A549 (cell line): Measurements from ENCODE around the gene ACVR2B. TPM values are rescaled to one million over a fixed set of nuclear protein-coding genes. Genes with fewer than 3 reads are reported as not detected.

Experiments
- ATAC-seq, 2 experiments: fragments of 200-7000 bp in 1 of 2; fragments of >200 bp in 1 of 2; cut with Nextera tagmentation in 1 of 2; cut with Tn5 transposase in 1 of 2; 3 replicates each; pipeline versions ENCODE4 v1.8.0 to v1.9.1; 2018 to 2020; ENCODE audit warnings: mild to moderate bottlenecking in 1 of 2, moderate library complexity in 1 of 2
- CTCF ChIA-PET: fragments of 300-600 bp; sonication (Branson Sonifier 250); formaldehyde crosslinking; extraction: SDS; loops from one replicate; lab custom pipeline; 2021; ENCODE audit warnings: antibody characterized with exemption, inconsistent platforms; lab: Yijun Ruan, JAX
- POLR2A ChIA-PET: fragments of 350-600 bp; formaldehyde crosslinking; extraction: SDS; loops from one replicate; lab custom pipeline; 2021; ENCODE audit warnings: antibody characterized with exemption, inconsistent platforms; lab: Yijun Ruan, JAX
- DNase-seq, 2 experiments: peaks; one replicate each; pipeline versions ENCODE4 v3.0.0 to v3.0.0-alpha.2; 2011 to 2016; ENCODE audit warnings: low read depth in 1 of 2, low spot score in 1 of 2
- FAIRE-seq: peaks from 2 replicates; lab custom pipeline; 2011; peaks lifted over from hg19 to GRCh38; lab: Jason Lieb, UNC
- H3K27ac ChIP-seq, 2 experiments: fragments of >200 bp; sonication (Bioruptor Twin); formaldehyde crosslinking; 3 replicates each; pipeline ENCODE4 v1.5.1; 2016 to 2017
- H3K4me1 ChIP-seq: fragments of >200 bp; sonication (Bioruptor Twin); formaldehyde crosslinking; 3 replicates; pipeline ENCODE4 v1.6.1; 2016
- H3K4me2 ChIP-seq: fragments of >200 bp; sonication (Bioruptor Twin); formaldehyde crosslinking; 3 replicates; pipeline ENCODE4 v1.6.1; 2016
- H3K4me3 ChIP-seq: fragments of >200 bp; sonication (Bioruptor Twin); formaldehyde crosslinking; 3 replicates; pipeline ENCODE4 v1.5.1; 2016
- H3K9me3 ChIP-seq: fragments of >200 bp; sonication (Bioruptor Twin); formaldehyde crosslinking; 3 replicates; pipeline ENCODE4 v1.6.1; 2016
- ATOH8 ChIP-seq: fragments of 250-450 bp; sonication (Bioruptor Pico); IDR thresholded peaks from 2 replicates; pipeline ENCODE4 v1.5.0; 2020; ENCODE audit warnings: low read depth, mild to moderate bottlenecking, moderate library complexity
- CBX8 ChIP-seq: fragments of 200-600 bp; sonication (generic); IDR thresholded peaks from 2 replicates; pipeline ENCODE4 v1.6.1; 2016
- CEBPB ChIP-seq, 2 experiments: fragments of >200 bp in 1 of 2; sonication (Bioruptor Twin) in 1 of 2; formaldehyde crosslinking in 1 of 2; IDR thresholded peaks; 2 replicates each; pipeline ENCODE4 v1.6.1; 2012 to 2016
- EHMT2 ChIP-seq: fragments of 200-600 bp; sonication (generic); IDR thresholded peaks from 2 replicates; pipeline ENCODE4 v1.6.1; 2016; ENCODE audit warnings: antibody characterized with exemption, low read depth, mild to moderate bottlenecking, moderate library complexity
- FOSL2 ChIP-seq, 2 experiments: fragments of 450-650 bp in 1 of 2; fragments of >200 bp in 1 of 2; sonication (Bioruptor Twin) in 1 of 2; formaldehyde crosslinking; IDR thresholded peaks; 2 replicates each; pipeline versions ENCODE4 v1.5.0 to v1.6.1; 2016 to 2020; ENCODE audit warnings: mild to moderate bottlenecking in 1 of 2, moderate library complexity in 1 of 2
- HDAC2 ChIP-seq: fragments of 200-600 bp; sonication (generic); IDR thresholded peaks from 2 replicates; pipeline ENCODE4 v1.6.1; 2016
- HEYL ChIP-seq: fragments of 250-450 bp; sonication (Bioruptor Pico); IDR thresholded peaks from 2 replicates; pipeline ENCODE4 v1.8.0; 2021; ENCODE audit warnings: mild to moderate bottlenecking, moderate library complexity
- HOXA7 ChIP-seq: fragments of 250-450 bp; sonication (Bioruptor Pico); IDR thresholded peaks from 2 replicates; pipeline ENCODE4 v1.5.0; 2020; ENCODE audit warnings: mild to moderate bottlenecking, moderate library complexity
- KDM5A ChIP-seq: fragments of 200-600 bp; sonication (generic); IDR thresholded peaks from 2 replicates; pipeline ENCODE4 v1.6.1; 2016; ENCODE audit warnings: antibody characterized with exemption, mild to moderate bottlenecking
- MAZ ChIP-seq: fragments of 150-350 bp; IDR thresholded peaks from 2 replicates; pipeline ENCODE4 v1.6.1; 2014; ENCODE audit warnings: antibody characterized with exemption, low read depth, low read length, borderline replicate concordance
- PHF8 ChIP-seq: fragments of 200-600 bp; sonication (generic); IDR thresholded peaks from 2 replicates; pipeline ENCODE4 v1.6.1; 2016; ENCODE audit warnings: low read depth, mild to moderate bottlenecking, antibody characterized with exemption, moderate library complexity, borderline replicate concordance
- POLR2AphosphoS2 ChIP-seq: conservative IDR thresholded peaks from 2 replicates; pipeline ENCODE4 v1.6.1; 2012; ENCODE audit warnings: low read length, improper control_type of control experiment, inconsistent platforms
- RARB ChIP-seq: fragments of 250-450 bp; sonication (Bioruptor Pico); IDR thresholded peaks from 2 replicates; pipeline ENCODE4 v1.8.0; 2021; ENCODE audit warnings: mild to moderate bottlenecking, moderate library complexity
- REST ChIP-seq: fragments of 200-600 bp; sonication (generic); IDR thresholded peaks from 2 replicates; pipeline ENCODE4 v1.6.1; 2016; ENCODE audit warnings: antibody characterized with exemption, mild to moderate bottlenecking, moderate library complexity
- RFX5 ChIP-seq: fragments of 450-650 bp; IDR thresholded peaks from 2 replicates; pipeline ENCODE4 v1.7.1; 2014; ENCODE audit warnings: antibody characterized with exemption, mild to moderate bottlenecking, moderate library complexity
- SMC3 ChIP-seq: fragments of >200 bp; sonication (Bioruptor Twin); formaldehyde crosslinking; IDR thresholded peaks from 3 replicates; pipeline ENCODE4 v1.6.1; 2018; ENCODE audit warnings: inconsistent platforms
- ZC3H11A ChIP-seq: fragments of 450-650 bp; IDR thresholded peaks from 2 replicates; pipeline ENCODE4 v1.6.1; 2014; ENCODE audit warnings: antibody characterized with exemption, mild to moderate bottlenecking
- ZFP36 ChIP-seq: fragments of 450-650 bp; IDR thresholded peaks from 2 replicates; pipeline ENCODE4 v1.6.1; 2014; ENCODE audit warnings: borderline replicate concordance; ENCODE audit not compliant: partially characterized antibody
- ZNF302 ChIP-seq: fragments of 250-450 bp; sonication (Bioruptor Pico); IDR thresholded peaks from 2 replicates; pipeline ENCODE4 v1.9.0; 2021; ENCODE audit warnings: inconsistent platforms, mild to moderate bottlenecking, moderate library complexity
- WGBS: methylation state at CpG from one replicate; pipeline ENCODE4 v1.1.6; 2017; ENCODE audit errors: missing lambda C conversion rate; 5-methylcytosine and 5-hydroxymethylcytosine counted together
- polyA plus RNA-seq, 4 experiments: library from polyadenylated mRNA; depleted of rRNA in 3 of 4; stranded (reverse); fragments of >200 nt; fragmentation: RNase III in 1 of 4; extraction: RNeasy Plus Mini Kit Qiagen cat#74134 plus additional on column Dnase treatment in 1 of 4; gene quantifications; 2 replicates in 3 of 4; 3 replicates in 1 of 4; pipeline ENCODE4 v1.2.3, GENCODE V29; 2011 to 2017
- TF ChIP-seq, protein P1 (sequence below): fragments of >200 bp; sonication (Bioruptor Twin); formaldehyde crosslinking; IDR thresholded peaks from 2 replicates; pipeline ENCODE4 v1.6.1; 2016
- TF ChIP-seq, protein P2 (sequence below): IDR thresholded peaks from 2 replicates; pipeline ENCODE4 v1.6.1; 2012
- TF ChIP-seq, protein P3 (sequence below): fragments of >200 bp; sonication (Bioruptor Twin); formaldehyde crosslinking; IDR thresholded peaks from 3 replicates; pipeline ENCODE4 v1.5.1; 2016

The ACVR2B gene
- polyA plus RNA-seq, 2 of the 4 experiments (the other 2 are of a cell fraction), result 1.2 to 2.8 TPM

DNA sequence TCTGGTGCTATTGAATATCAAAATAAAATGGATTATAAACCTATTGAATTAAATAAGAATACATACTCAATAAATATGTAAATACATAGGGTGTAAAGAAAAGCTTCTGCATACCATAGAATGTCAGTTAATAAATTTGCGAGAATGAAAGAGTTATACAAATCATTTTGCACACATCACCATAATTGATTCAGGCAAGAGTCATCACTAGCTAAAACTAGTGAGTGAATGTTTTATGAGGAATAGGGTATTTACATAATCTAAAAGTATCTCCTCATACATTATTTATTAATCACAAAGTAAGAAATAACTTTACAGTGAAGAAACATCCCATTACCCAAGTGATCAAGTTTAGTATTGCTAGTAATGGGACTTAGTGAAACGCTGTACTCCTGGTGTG, 56.0 kb downstream of the ACVR2B start:
- H3K4me2 ChIP-seq, result no peak overlapping the region
- ChIA-PET CTCF (interaction anchor here (3.0 to 5.4 kb wide), 2 partner anchors 11 to 14 kb away, joined by 12 to 30 read pairs; partner anchors contain the start of gene EXOG), POLR2A (no interaction called here)
- TF ChIP-seq EHMT2, result no peak
- TF ChIP-seq, protein P1, sequence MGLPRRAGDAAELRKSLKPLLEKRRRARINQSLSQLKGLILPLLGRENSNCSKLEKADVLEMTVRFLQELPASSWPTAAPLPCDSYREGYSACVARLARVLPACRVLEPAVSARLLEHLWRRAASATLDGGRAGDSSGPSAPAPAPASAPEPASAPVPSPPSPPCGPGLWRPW, result no peak
- TF ChIP-seq ZC3H11A, result no peak
- TF ChIP-seq, protein P2, sequence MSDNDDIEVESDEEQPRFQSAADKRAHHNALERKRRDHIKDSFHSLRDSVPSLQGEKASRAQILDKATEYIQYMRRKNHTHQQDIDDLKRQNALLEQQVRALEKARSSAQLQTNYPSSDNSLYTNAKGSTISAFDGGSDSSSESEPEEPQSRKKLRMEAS, result no peak
- no peak for TF ChIP-seq SMC3
- no peak for TF ChIP-seq CBX8
- TF ChIP-seq, protein P3, sequence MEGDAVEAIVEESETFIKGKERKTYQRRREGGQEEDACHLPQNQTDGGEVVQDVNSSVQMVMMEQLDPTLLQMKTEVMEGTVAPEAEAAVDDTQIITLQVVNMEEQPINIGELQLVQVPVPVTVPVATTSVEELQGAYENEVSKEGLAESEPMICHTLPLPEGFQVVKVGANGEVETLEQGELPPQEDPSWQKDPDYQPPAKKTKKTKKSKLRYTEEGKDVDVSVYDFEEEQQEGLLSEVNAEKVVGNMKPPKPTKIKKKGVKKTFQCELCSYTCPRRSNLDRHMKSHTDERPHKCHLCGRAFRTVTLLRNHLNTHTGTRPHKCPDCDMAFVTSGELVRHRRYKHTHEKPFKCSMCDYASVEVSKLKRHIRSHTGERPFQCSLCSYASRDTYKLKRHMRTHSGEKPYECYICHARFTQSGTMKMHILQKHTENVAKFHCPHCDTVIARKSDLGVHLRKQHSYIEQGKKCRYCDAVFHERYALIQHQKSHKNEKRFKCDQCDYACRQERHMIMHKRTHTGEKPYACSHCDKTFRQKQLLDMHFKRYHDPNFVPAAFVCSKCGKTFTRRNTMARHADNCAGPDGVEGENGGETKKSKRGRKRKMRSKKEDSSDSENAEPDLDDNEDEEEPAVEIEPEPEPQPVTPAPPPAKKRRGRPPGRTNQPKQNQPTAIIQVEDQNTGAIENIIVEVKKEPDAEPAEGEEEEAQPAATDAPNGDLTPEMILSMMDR, result no peak
- no peak for TF ChIP-seq ZFP36
- TF ChIP-seq KDM5A, result no peak
- no peak for TF ChIP-seq PHF8
- no peak for TF ChIP-seq CEBPB (IDR thresholded peaks at IDR 0.05)
- TF ChIP-seq FOSL2 (IDR thresholded peaks at IDR 0.05), result no peak
- no peak for TF ChIP-seq FOSL2 (CRISPR knock-in tag; IDR thresholded peaks at IDR 0.05)
- no peak for TF ChIP-seq POLR2AphosphoS2
- no peak for TF ChIP-seq RFX5
- H3K9me3 ChIP-seq, result no peaks in the 10 kb centered on the region
- ATAC-seq, result no peak
- H3K4me3 ChIP-seq, result no peak overlapping the region
- no peaks in the 10 kb centered on the region for H3K4me1 ChIP-seq
- FAIRE-seq, result no peak
- WGBS, result 85% methylated on average over 2 of the region's 2 CpGs
- H3K27ac ChIP-seq, result no peak overlapping the region
- no peak for DNase-seq

GRCh38 chr3:38510631-38511030, 56.9 kb downstream of the ACVR2B start:
- H3K4me1 ChIP-seq, result no peaks in the 10 kb centered on the region
- no peaks in the 10 kb centered on the region for H3K9me3 ChIP-seq
- no peak overlapping the region for H3K4me3 ChIP-seq
- TF ChIP-seq KDM5A (no peak), ATOH8 (CRISPR knock-in tag) (no peak), REST (no peak), MAZ (no peak), HOXA7 (CRISPR knock-in tag) (no peak), HDAC2 (no peak), RARB (CRISPR knock-in tag) (no peak), HEYL (CRISPR knock-in tag) (no peak), ZNF302 (no peak), POLR2AphosphoS2 (no peak)
- H3K27ac ChIP-seq, result no peak overlapping the region
- ATAC-seq, result no peak
- no peak for DNase-seq
- POLR2A ChIA-PET, result no interaction called here
- no peak for FAIRE-seq
- CTCF ChIA-PET, result interaction anchor here (0.6 to 5.4 kb wide), 3 partner anchors 10 to 71 kb away, joined by 3 to 30 read pairs (median 12); partner anchors contain the start of gene EXOG
- no peak overlapping the region for H3K4me2 ChIP-seq
